ENCODE measurements around the gene MACROH2A1.
"Not testable (repeated sequence)": the region's sequence is repeated elsewhere in the genome, so short reads cannot be mapped to it uniquely, and the experiment has no call there.

MACROH2A1 gene

DNA sequence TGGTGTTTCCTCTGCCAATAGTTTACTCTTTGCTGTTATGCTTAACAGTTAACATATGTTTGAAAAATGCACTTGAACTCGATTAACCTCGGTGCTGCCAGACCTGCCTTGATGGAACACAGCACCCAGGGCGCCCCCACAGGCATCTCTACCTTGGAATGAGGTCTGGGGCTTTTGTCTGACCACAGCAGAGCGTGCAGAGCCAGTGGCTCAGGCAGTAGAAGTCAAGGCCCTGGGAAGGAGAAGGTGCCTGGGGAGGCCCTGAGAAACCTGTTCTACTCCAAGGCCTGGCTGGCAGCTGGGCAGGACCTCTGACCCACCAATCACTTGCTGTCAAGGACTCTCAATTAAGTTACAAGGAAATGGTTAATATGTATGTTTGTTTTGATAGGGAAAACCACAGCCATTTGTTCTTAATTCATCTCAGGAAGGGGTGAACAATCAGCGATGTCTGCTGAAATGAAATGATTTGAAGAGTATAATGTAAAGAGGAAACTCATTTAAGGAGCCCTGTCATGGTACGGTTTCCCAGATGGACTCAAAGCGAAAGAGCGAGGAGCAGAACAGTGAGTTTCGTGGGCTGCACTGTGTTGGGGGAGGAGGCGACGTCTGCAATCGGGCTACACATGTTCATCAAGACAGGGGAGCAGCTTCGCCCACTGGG lies 21.9 kb downstream of the MACROH2A1 start:
- no peak for FAIRE-seq

DNA sequence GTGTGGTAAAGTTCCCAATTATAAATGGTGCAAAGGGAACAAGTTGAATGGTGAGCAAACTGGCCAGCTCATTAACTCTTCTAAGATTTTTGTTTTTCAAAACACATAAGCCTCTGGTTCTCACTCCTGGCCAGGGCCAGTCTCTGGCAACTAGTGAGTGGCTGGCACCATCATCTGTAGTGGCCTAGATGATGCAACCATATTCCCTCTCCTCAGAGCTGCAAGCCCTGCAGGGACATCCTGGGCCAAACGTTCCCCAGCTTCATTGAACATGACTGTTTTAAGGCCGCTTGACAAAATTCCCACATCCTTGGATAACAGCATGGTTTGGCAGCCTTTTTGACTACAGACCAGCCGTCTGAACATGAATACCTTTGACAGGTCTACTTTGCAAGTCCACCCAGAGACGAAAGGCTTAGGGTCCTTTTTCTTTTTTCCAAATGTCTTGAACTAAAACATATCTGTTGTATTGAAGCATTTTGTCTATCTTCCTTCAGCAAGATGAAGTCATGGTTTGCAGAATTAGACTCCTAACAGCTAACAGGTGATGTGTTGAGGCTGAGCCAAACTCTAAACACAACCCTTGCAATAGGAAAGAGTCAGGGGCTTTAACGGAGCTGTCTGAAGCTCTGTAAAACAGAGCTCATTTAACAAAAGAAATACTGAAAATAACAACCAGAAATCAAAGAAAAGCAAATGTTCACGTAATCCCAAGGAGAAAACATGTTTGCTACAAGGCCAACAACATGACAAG lies 23.8 kb downstream of the MACROH2A1 start:
- FAIRE-seq = no peak

DNA sequence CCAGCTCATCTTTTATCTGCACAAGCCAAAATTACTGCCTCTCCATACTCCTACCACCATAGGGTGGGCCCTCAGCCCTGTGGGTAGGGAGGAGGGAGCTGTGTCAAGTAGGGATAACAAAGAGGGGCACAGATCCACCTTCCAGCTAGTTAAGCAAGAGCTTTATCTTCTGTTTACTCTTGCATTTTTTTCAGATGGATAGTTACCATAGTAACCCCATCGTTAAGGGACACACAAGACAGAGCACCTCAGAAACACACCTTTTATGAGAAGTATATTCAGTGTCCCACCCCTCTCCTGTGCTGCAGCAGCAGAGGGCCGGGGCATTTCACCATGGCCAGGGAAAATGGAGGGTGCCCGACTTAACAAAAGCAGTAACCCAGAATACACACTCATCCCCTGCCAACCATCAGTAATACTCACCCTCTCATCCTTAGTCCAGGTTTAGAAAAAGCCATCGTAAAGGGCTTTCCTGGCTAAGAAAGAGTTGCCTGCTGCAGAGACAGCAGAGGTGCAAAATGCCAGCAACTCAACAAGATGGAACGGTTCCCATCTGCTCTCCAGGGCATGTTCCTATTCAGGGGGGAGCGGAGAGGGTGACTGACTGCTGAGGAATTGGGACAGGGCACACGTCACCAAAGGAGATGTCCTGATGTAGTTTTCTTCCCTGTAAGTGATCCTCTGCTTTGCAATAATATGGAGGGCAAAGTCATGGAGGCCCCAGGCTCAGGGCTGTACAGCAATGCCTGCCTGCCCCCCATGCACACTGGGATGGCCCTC lies 25.1 kb downstream of the MACROH2A1 start:
- no peak for FAIRE-seq

DNA sequence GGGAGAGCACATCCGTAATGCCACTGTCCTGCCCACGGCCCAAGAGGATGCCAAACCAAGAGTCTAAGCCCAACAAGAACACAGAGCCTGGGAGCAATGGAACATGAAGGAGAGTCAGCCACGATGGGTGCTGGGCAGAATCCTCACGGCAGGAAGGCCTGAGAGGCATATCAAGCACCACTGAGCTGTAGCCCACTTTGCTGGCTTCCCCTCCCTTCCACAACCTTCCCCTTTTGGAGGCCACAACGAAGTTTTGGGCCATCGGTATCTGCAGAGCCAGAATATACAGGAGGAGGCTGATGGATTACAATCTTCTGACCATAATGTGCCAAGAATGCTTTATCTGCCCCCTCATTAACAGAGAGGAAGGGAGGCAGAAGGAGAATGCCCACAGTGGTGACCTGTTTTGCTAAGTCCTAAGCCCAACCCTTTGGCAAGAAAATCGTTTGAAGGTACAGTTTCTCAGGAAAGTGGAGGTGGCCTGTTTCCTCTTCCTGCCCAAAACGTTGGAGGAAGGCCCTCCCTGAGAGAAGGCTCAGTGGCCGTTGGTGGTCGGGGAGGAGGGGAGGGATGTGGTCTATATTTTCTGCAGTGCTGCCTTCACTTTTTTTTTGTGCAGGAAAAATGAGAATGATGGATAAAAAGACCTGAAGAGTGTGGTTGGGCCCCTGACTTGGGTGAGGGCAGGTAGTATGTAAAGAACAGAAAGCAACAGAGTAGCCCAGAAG lies 26.2 kb downstream of the MACROH2A1 start:
- FAIRE-seq = no peak

DNA sequence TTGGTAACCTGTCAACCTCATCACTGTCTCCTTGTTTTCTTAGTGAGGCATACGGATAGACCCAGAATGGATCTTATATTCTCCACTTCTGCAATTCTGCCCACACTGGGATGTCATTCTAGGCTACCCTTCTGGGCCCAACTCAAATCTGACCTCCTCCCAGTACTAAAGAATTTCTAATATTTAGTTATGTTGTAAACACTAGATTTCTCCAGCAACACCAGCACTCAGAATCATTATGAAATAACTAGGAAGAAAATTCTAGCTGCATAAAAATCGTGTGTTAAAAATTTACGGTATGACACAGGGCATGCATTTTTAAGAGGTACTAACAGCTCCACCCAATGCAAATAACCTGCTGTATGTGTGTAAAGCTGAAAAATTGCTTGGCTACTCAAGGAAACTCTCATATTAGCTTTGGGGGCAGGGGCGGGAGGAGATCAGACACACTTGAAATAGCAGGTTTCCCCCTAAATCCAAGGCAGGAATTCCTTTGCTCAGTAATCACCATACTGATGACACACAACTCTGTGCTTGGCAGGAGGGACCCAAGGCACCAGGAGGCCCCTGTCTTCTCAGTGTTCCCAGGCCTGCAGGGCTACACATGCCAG lies 27.3 kb downstream of the MACROH2A1 start:
- no peak for FAIRE-seq

DNA sequence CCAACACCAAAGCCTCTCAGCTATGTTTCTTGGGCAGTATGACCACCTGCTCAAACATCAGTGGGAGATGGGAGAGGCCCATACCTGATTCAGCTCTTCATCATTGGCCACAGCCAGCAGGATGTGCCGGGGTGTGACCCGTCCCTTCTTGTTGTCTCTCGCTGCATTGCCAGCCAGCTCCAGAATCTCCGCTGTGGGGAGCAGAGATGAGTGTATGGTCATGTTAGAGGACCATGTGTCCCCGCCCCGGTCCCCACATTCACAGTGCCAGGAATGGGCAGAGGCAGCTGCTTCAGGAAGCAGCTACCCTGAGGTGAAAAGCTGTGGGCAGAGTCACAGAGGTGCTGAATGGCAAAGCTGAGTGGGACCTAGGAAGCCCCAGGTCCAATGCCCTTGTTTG lies 29.1 kb downstream of the MACROH2A1 start:
- FAIRE-seq = no peak

DNA sequence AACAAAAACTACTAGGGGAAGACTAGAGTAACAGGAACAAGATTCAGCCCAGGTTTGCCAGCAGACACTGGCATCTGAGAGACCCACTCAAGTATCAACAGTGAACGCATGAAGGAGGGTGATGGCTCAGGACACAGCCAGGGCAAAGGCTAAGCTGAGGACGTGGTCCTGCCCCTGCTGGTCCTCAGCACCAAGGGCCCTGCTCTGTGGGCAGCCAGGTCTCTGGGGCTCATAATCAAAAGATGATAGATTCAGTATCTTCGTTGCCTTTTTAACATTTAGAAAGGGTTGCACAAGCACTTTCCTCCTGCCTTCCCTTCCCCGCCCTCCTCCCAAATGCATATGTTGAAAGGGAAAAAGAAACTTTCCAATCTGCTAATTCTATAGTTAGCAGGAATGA lies 31.5 kb downstream of the MACROH2A1 start:
- FAIRE-seq = no peak

DNA sequence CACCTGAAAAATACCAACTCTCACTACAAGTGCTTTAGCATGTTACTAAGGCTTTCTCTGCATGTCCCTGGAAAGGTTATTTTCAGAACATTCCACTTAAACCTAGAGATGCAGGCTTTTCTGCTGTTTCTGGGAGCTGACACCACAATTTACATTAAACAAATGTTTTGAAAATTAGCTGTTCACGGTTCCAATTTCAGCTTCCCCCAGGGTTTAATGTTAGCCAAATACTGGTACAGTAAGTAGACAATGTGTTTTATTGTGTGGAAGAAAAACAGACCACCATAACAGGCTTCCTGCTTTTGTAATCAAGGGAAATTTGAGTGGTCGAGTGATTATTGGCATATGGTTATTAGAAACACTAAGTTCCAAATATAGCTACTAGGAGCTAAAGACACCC lies 32.0 kb downstream of the MACROH2A1 start:
- FAIRE-seq = no peak

DNA sequence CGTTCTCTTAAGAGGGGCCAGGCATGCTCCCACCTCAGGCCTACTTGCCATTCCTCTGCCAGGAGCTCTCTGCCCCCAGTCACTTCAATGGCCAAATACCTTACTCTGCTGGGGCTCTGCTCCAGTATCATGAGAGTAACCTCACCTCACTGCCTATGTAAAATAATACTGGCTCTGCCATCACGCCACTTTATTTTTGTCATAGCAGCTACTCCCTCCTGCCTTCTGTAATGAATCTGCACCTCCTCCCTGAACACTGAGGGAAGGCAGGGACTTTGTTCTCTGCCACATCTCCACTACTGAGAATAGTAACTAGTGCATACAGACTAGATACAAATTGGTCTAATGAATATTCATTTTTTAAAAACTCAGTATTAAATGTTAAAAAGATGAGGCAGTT lies 33.8 kb downstream of the MACROH2A1 start:
- FAIRE-seq = no peak

DNA sequence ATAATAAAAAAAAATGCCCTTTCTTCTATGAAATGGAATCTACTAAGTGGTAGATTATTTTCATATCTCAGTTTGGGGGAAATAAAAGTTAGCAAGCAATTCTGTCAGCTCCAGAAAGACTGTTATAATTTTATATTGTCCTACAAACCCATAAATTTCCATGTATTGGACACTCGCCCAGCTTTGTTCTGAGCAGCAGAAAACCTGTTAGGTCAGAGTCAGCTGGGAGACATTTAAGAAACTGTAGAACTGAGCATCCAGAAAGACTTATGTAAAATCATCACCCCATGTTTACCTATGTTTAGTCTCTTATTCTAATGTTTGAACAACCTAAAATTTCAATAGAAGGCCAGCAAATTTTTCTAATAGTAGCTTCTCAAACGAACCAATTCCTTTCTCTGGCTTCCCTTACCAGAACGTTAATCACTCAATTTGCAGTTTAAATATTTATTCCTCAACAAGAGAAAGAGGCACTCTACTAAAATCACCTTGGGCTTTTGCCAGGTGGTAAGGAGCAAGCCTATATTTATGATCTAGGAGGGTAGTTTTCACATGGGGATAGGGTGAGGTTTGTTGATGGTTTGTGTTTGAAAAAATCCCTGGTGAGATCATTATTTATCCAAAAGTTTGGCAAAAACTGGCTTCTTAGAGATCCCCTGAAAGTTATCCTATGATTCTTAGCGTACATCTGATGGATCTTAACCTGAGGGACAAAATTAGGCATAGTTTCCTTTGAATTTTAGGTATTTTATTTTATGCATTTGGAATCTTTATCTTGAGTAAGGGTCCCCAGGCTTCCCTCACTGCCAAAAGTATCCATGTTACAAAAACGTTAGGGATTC lies 34.4 kb downstream of the MACROH2A1 start:
- no peak for FAIRE-seq

DNA sequence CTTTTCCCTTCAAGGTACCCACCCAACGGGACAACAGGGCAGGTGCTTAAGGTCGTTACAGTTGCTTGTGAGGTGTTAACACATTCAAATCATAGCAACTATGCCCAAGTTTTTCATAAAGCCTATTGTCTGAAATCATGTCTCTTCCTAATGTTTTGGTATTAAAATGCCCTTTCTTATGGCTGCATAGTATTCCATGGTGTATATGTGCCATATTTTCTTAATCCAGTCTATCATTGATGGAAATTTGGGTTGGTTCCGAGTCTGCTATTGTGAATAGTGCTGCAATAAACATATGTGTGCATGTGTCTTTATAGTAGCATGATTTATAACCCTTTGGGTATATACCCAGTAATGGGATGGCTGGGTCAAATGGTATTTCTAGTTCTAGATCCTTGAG lies 35.7 kb downstream of the MACROH2A1 start:
- FAIRE-seq = not testable (repeated sequence)

DNA sequence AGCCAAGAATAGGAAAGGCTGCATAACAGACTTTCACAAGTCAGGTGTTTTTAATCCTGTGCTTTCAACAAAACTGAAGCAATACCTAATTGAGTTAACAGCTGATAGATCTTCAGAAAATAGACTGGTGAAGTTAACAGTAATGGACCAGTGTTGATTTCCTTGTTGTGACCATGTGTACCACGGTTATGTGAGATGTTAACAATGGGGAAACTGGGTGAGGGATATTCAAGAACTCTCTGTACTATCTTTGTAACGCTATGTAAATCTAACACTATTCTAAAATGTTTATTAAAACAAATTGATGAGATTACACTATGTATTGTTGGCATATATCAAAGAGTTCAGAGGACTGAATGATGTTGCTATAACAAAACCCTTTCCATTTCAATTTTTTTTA lies 36.9 kb downstream of the MACROH2A1 start:
- FAIRE-seq = no peak

DNA sequence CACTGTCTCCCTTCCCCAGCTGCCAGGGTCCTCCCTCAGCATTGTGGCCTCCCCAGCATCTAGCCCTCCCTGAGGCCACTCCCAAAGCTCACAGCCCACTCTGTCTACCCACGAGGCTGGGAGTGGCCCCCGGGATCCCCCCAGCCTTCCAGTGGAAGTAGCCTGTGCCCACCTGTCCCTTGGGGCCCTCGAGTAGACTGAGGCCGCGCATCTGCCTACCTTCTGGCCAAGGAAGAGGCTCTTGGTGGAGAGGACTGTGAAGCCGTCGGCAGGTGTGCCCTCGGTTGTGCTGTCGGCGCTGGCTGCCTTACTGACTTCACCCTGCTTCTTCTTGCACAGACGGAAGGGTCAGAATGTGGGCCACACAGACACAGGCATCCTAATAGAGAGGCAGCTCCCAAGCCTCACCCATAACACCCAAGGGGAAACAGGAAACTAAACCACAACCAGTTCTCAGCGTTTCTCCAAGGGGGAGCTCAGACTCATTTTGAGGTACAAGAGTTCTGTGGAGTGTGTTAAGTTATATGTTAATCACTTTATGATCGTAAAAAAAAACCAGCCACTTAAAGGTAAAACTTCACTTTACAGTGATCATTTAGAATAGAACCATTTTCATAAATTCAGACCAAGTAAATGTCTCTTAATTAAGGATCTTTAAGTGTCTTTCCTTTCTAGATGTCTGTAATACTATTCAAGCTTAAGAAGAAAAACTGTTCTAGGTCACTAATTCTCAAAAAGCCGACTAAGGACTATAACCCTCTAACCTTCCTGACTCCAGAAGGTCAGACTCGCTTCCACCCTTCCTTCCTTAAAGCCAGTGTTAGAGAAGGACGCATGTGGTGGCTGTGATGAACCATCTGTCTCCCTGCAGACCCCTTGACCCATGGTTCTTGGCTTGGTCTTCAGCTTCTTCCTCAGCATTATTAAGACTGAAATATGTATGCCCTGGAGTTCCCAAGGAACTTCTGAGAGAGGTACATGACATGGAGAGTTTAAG lies 38.5 kb downstream of the MACROH2A1 start:
- FAIRE-seq = no peak

DNA sequence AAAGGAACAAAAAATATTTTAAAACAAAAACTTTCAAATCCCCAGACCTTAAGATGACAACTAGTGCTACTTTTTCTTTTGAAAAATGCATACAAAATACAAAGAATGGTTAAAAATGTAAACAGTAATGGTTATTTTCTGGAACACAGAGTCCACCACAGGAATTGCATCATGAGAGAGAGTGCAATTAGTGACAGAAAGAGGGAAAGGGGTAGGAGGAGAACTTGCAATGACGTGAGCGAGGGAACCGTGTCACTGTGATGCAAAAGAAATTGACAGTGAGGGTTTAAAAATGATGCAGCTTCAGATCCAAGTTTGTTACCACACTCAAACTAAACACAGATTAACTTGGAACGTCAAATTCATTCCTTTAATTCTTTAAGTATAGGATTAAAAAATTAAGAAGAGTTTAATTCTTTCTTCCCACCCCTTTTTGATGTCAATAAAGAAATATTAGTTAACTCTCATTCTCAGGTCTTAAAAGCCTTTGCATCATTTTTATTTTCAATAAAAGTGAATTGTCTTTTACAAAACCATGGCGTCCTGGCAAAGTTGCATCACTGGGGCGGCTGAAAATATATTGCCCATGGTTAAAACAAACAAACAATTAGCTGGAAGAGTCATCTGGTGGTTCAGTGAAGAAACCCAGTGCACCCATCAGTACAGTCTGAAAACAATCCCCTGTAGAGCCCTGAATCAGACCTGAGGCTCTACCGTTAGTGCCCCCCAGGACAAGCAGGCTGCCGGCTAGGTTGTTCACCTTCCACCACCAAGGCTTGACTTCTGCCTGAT lies 39.5 kb downstream of the MACROH2A1 start:
- no peak for FAIRE-seq

DNA sequence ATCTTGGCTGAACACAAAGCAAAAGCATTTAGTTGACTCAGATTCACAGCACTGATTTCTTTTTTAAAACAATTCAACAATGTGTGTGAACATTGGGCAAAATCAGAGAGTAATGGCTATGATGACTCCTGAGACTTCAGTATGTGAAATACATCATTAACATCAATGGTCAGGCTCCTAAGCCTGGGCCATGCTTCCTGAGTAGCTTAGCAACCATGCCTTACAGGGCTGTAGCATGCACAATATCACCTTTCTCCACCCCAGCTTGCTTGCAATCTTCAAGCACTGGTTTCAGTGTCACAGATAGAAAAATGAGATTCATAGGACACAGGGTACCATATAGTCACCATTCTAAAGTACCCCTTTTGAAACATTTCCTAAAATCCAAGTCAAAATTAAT lies 41.3 kb downstream of the MACROH2A1 start:
- FAIRE-seq = no peak

DNA sequence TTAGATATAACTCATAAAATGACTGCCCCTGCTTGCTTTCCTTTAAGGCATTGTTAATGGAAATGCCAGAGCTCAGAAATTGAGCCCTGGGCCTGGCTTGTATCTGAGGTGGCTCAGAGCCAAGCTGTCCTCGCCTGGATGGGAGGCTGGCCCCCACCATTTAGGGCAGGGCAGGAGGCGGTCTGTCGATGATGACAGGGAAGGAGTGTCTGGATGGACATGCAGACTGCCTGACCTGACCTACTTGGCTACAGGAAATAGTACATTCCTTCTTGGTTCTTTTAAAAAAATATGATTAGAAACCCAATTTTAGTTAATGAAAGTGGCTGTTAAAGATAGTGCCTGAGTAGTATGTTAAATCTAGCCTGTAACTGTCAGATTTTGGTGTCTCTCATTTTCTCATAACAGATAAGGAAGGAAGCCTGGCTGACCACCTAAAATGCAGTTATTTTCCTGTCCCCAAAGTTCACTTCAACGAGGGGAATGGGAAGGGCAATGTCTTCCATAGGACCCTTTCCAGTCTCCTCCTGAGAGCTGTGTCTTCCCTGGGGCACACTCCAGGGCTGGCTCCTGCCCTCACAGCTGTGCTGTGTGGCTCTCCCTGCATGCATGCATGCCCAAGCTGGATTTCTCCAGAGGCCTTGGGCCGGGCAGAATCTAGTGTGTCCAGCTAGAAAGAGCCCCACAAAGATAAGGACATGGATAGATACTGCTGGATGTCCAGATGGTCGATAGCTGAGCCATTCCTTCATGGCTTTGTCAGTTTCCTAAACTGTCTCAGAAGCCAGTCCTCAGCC lies 42.3 kb downstream of the MACROH2A1 start:
- no peak for FAIRE-seq

DNA sequence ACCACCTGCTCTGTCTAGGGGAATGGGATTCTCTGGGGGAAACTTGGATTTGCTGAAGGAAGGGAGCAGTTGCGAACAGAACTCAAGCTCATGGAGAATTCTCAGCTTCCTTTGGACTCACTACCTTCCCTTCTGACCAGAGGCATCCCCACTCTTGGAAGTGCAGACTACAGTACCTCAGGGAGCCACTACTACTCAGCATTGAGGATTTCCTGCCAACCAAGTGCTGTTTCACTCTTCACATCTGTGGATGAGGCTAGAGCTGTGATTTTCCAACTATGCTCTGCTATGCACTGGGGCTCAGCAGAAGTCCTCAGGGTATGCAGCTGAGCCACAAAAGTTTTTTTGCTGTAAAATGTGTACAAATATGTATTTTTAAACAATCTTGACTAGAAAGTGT lies 43.9 kb downstream of the MACROH2A1 start:
- FAIRE-seq = no peak

DNA sequence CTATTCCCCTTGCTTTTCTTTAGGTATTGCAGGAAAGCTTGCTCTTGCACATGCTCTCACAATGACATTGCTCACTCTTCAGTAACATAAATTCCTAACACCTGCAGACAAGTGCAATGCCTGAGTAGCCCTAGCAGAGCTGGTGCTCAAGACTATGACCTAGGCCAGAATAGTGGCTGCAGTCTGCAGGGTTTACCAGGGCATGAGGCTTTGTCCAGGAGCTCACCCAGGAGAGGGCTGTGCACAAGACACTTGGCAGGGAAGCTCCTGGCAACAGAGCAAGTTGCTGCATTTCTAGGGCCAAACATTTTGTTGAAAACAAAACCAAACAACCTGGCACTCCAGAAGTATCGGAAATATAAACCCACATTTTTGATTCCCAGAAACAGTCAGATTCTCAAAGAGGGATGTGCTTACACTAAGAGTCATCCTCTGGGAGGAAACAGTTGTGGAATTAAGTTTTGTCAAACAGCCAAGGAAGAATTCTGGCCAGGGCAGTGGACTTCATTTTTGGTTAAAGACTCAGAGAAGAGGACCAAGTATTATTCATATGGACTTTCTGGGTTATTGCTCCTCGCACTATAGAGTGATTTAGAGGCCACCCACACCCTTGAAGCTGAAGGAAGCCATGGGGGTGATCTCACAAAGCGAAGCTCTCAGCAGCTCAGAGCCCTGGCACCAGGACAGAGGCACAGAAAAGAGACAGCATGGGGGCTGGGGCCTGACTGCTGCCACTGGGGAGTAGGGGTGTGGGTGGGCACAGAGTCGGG lies 44.9 kb downstream of the MACROH2A1 start:
- no peak for FAIRE-seq

Data from TTC549 (cell line).